ENCODE measurements around the gene SIGLEC1.

The SIGLEC1 gene

DNA sequence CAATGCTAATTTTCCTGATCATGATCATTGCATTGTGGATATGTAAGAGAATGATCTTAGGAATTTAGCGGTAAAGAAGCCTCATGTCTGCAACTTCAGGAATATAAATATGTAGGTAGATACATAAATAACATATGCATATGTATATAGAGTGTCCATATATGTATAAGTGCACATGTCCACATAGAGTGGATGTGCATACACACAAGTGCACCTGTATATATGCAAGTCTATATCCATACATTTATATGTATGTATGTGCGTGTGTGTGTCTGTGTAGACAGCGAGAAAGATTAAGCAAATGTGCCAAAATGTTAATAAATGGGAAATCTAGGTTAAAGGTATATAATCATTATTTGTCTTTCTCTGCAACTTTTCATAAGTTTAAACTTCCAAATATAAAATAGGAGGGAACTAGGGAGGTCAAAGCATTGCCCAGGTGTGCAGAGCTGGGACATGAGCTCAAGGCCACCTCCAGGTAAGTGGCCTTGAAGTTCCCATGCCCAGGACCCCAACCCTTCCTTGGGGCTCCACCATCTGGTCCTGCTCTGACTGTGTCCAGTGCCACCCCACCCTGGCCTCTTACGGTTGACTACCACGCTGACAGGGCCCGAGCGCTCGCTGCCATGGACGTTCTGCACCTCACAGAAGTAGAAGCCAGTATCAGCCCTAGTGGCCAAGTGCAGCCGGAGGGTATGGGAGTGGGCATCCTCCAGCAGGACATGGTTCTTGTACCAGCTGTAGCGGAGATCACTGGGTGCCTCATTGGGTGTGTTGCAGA lies 9.6 kb downstream of the SIGLEC1 start:
- DNase-seq (ENCODE audit: insufficient read length, low spot score), result no peak
- no peak for FAIRE-seq

DNA sequence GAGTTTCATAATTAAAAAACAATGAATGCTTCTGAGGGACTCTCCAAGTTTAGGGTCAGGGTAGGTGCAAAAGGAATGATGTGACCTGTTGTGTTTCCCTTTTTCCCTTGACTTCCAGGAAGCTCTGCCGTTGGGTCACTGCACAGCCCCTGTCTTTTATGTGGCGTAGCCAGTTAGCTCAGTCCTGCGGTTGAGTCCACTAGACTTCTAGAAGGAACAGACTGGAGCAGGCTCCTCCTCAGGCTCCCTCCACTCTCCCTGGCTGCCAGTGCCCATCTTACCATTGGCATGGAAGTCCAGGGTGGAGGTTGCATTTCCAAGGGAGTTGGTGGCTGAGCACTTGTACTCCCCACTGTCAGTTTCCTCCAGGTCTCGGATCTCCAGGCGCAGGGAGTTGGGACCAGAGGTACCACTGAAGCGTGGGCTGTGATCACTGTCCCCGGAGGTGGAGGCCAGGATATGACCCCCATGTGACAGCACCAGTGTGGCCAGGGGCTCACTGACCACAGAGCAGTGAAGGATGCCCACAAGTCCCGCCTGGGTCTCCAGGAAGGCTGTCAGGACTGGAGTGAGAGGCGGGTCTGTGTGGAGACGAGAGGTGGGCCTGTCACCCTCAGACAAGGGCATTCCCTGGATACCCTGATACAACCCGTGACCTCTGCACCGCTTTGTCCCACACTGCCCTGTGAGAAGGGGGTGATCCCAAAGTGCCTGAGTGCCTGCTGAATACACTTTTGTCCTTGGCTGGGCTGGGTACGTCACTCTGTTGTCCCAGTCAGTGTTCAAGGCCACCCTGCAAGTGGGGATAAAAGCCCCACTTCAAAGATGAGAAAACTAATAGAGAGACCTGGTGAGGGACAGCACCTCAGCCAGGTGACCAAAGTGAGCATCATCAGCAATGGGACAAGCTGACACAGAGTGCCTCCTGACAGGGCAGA lies 11.1 kb downstream of the SIGLEC1 start:
- FAIRE-seq (no peak), DNase-seq (ENCODE audit: insufficient read length, low spot score) (no peak)

DNA sequence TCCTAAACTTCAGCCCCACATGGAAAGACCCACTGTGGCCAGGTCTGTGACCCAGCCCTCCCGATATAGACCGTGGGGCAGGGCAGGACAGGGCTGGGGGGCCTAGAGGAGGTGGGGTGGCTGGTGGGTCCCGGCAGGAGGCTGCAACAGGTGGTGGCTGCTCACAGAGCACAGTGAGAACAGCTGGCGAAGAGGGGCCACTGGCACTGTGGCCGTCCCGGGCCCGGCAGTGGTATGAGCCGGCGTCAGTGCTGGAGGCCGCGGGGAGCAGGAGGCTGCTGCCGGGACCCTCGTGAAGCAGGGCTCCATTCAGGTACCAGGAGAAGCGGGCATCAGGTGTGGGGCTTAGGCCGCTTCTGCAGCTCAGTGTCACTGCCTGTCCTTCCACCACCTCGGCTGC lies 13.4 kb downstream of the SIGLEC1 start:
- DNase-seq (ENCODE audit: insufficient read length, low spot score), result no peak
- FAIRE-seq, result no peak

DNA sequence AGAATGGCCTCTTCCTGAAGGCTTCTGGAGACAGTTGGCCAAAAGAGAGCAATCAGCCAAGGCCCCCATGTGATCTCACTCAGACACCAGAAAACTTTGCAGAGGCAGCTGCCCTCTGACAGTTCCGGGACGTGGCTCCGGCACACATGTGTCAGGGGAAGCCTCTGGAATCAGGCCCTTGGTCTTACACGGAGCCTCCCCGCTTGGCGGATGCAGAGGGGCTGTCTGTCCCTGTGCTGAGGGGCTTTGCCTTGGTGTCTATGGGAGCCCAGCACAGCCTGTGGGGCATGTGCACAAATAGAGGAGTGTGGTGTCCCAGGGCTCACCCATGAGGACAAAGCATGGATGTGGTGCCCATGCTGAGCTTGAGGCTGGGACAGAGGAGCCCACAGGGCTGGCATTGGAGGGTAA lies 13.8 kb downstream of the SIGLEC1 start:
- FAIRE-seq (no peak), DNase-seq (ENCODE audit: insufficient read length, low spot score) (no peak)

DNA sequence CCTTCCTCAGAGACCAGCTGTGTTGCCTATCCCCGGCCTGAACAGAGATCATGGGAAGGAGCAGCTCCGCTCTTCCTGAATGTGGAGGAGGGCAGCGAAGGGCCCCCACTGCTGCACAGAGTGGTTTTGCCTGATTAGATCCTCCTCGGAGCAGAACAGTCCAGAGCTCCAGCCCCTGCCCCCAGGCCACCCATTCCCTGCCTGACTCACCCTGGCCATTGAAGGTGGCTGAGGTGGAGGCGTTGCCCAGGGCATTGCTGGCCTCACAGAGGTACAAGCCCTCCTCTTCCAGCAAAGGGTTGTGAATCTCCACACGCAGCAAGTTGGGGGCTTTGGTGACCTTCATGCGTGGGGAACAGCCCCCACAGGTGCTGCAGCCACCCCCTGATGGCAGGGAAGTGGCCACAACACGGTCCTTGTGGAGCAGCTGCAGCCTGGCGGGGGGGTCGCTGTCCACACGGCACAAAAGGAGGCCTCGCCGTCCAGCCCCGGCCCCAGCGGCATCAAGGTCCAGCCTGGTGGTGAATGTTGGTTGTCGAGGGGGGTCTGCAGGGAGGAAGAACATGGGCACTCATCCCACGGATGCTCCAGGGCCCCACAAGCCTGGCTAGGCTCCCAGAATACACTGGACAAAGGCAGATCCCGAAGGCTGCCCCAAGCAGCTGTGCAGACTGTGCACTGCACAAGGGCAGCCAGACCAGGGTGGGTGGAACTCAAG lies 14.7 kb downstream of the SIGLEC1 start:
- no peak for DNase-seq (ENCODE audit: insufficient read length, low spot score)
- FAIRE-seq, result no peak

DNA sequence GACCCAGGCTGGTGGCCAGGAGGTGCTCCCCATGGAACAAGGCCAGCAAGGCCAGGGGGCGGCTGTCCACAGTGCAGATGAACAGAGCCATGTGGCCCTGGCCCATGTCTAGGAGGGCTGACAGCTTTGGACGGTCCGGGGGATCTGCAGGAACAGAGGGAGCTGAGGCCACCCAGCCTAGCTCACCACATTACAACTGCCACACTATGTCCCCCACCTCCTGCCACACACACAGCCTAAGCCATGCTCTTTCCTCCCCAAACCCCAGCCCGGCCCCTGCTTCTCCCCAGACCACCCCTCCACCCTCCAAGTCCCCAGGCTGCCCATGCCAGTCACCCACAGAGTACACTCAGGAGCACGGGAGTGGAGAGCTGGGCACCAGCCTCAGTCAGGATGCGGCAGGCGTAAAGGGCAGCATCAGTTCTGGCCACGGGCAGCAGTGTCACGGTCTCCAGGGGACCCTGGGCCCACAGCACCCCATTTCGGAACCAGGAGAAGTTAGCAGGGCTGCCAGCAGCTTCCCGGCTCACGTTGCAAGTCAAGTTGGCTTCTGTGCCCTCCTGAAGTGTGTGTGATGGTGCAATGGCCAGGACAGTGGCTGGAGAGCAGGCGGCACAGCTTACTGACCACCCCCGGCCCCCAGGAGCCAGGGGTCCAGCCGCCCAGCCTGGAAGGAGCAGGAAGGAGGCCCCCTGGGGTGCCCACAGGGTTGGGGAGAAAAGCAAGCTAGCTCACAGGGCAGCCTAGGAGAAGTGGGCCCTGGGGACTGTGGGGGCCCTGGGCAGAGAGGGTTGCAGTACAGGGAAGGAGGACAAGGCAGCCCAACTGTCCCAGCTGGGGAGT lies 15.4 kb downstream of the SIGLEC1 start:
- FAIRE-seq, result no peak
- DNase-seq (ENCODE audit: insufficient read length, low spot score), result no peak

DNA sequence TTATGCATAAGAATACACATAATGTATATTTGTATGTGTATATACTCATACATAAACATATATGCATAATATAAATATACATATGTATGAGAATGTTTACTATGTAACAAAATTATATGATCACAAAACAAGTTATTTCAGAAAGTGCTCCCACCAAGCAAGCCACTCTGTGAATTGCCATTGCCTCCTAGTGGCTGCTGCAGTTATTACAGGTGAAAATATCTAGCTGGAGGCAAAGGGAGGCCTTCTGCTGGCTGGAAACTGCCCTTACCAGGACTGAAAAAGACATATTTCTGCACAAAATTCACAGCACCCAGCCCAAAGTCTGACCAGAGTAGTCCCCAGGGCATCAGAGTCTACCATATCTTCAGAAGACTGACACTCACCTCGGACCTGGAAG lies 16.2 kb downstream of the SIGLEC1 start:
- no peak for FAIRE-seq
- DNase-seq (ENCODE audit: insufficient read length, low spot score), result no peak

DNA sequence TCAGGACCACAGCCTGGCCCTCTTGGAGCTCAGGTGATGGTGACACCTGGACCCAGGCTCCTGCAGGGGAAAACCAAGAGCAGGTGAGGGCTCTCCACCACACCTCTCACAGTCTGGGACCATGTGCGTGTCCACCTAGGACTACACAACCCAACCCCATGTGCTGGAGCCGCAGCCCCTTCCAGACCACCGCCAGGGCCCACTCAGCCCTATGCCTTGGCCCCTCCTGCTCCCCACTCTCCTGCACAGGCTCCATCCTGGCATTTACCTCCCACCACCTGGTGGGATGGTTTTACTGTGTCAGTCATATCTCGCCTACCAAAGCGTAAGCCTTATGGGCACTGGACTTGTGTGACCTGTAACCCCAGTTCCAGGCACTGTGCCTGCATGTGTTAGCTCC lies 17.5 kb downstream of the SIGLEC1 start:
- DNase-seq (ENCODE audit: insufficient read length, low spot score) (no peak), FAIRE-seq (no peak)

DNA sequence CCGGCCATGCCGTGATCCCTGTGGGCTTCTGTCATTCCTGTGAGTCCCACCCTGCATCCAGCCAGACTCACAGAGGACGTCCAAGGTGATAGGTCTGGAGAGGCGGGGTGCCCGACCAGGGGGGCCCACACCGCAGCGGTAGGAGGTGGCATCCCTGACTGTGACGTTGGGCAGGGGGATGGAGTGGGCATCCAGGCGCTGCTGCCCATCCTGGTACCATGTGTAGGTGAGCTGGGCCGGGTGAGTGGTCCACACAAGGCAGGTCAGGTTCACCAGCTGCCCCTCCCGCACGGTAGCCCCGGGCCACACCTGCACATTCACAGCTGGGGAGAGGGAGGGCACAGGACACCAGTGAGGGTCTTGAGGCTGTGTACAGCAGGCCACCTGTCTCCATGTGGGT lies 19.0 kb downstream of the SIGLEC1 start:
- no peak for FAIRE-seq

DNA sequence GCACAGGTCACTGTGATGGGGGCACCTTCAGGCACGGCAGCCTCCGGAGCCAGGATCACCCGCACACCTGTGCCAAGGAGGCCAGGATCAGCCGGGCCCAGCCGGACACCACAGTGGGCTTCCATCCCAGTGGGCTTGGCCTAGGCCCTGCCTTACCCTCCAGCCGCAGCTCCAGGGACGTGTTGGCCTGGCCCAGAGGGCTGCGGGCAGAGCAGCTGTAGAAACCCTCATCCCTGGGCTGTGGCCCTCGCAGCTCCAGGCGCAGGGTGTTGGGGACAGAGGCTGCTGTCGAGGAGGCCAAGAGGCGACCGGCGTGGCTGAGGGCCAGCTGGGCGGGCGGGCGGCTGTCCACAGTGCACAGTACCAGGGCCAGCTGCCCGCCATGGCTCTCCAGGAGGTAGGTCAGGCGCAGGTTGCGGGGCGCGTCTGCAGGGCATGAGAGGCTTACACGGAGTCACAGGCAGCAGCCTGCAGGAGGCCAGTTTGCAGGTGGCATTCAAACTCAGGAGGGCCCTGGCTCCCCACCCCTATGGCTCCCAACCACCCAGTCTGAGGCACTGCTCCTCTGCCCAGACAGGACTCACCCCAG lies 19.6 kb downstream of the SIGLEC1 start:
- no peak for FAIRE-seq
- DNase-seq (ENCODE audit: insufficient read length, low spot score), result no peak

More for the DNA sequence above, 19.0 kb downstream of the SIGLEC1 start:
- DNase-seq (ENCODE audit: insufficient read length, low spot score), result no peak

DNA sequence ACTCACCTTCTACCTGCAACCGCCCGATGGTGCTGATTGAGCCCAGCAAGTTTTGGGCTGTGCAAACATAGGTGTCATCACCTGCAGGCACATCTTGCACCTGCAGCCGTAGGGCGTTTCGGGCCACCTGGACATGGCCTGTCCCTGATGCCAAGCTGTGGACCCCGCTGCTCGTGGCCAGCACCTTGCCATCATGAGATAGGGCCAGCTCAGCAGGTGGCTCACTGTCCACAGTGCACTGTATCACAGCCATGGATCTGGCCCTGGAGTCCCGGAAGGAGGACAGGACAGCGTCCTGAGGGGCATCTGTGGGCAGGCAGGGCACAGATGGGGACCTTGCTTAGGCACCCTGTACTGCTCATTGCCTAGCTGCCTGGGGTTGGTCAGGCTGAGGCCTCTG lies 20.5 kb downstream of the SIGLEC1 start:
- DNase-seq (ENCODE audit: insufficient read length, low spot score), result no peak
- no peak for FAIRE-seq

DNA sequence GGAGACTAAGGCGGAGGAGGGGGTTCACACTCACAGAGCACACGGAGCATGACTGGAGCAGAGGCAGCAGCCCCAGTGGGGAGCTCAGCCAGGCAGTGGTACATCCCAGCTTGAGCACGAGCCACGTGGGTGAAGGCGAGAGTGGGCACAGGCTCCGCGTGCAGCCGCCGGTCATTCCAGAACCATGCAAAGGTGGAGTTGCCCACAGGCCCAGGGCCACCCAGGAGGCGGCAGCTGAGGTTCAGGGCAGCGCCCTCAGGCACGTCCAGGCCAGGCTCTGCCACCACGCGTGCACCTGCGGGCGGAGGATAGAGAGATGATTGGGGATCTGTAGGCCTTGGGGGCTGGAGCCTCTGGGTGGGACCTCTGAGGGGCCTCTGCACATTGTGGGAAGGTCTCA lies 21.1 kb downstream of the SIGLEC1 start:
- no peak for DNase-seq (ENCODE audit: insufficient read length, low spot score)
- FAIRE-seq, result no peak

DNA sequence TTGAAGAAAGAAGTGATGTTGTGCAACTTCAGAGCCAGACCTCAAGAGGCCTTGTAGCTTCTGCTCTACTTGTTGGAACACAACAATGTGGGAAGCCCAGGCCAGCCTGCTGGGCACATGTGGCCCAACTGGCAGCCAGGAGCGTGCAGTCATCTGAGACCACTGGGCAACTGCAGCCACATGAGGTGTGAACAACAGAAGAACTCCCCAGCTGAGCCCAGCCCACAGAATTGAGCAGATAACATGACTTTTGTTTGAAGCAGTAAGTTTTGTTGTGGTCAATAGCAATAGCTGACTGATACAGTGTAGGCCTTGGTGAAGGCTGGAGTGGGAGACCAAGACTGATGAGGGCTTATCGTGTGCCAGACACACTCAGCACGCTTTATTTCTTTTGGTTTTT lies 22.0 kb downstream of the SIGLEC1 start:
- DNase-seq (ENCODE audit: insufficient read length, low spot score), result no peak
- FAIRE-seq, result no peak

DNA sequence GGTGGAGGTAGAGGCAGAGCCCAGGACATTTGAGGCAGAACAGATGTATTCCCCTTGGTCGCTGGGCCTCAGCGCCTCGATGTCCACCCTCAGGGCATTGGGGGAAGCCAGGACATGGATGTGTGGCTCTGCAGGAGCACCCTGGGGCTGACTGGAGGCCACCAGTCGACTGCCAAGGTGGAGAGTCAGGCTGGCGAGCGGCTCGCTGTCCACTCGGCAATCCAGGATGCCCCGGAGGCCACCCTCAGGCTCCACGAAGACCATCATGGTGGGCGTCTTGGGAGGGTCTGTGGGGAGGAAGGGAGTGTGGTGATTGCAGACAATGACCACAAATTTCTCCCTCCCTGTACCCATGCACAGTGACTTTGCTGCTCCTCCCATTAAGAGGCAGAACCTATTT lies 22.4 kb downstream of the SIGLEC1 start:
- FAIRE-seq (no peak), DNase-seq (ENCODE audit: insufficient read length, low spot score) (no peak)

DNA sequence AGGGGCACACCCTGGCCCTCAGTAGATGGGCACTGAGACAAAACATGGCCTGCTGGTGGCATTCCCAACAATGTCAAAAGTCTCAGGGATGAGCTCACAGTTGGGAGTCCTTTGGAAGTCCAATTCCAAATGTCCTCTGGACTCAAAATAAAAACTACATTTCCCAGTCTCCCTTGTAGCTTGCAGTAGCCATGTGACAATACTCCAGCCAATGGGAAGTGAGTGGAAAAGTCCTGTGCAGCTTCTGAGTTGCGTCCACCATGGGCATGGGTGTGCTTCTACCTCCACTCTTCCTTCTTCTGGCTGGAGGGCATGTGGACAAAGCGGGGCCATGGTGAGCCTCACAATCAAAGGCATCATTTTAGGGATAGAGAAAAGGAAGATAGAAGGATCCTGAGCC lies 24.7 kb downstream of the SIGLEC1 start:
- FAIRE-seq, result no peak
- no peak for DNase-seq (ENCODE audit: insufficient read length, low spot score)

DNA sequence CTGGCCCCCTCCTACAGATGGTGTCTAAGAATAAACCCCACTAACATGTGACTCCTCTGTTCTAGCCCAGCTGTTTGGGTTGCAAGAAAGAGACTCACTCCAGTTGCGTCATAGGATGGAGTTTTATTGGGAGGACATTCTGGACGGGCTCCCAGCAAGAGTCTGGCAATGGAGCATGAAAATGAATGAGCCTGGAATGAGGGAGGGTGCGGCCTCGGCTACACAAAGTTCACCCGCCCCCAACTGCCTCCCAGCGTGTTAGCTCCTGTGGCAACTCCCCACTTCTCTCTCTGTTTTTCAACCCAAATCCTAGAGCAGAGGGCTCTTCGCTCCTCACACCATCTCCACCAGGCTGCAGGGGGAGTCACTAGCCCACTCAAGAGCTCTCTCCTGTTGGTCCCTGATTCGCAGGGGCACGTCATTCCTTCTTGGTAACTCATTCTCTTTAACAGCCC lies 25.5 kb downstream of the SIGLEC1 start:
- FAIRE-seq, result no peak
- DNase-seq (ENCODE audit: insufficient read length, low spot score), result no peak

DNA sequence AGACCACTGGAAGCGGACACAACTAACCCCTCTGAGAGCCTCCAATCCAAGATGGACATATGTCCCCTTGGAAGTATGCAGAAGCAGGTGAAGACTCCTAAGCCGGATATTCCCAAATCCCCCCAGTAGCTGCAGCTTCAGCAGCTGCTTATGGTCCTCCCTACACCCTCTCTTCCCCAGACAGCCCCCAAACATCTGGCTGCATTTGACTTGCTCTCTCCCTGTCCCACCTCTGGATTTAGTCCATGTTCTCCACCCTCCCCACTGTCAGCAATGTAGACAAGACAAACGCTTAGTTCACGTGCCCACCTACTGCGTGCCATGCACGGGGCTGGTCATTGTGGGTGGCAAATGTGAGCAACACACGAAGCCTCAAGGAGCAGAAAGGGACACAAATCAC lies 26.0 kb downstream of the SIGLEC1 start:
- no peak for DNase-seq (ENCODE audit: insufficient read length, low spot score)

DNA sequence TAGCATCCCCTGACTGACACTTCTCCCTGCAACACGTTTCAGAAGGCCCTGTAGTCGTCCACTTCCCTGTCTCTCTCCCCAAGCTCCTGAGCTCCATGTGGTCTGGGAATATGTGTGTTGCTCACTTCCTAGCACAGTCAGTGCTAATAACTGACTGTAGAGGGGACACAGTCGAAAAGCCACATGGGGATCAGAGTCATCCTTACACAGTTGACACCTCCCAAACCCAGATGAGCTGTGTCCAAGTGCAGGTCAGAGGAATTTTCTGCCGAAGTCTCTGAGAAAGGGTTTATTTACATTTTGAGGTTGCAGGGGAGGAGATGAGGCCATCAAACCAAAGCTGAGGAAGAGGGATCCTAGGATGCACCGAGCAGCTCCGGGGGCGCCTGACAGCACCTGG lies 27.1 kb downstream of the SIGLEC1 start:
- FAIRE-seq (no peak), DNase-seq (ENCODE audit: insufficient read length, low spot score) (no peak)

More for the DNA sequence above, 26.0 kb downstream of the SIGLEC1 start:
- FAIRE-seq, result no peak

DNA sequence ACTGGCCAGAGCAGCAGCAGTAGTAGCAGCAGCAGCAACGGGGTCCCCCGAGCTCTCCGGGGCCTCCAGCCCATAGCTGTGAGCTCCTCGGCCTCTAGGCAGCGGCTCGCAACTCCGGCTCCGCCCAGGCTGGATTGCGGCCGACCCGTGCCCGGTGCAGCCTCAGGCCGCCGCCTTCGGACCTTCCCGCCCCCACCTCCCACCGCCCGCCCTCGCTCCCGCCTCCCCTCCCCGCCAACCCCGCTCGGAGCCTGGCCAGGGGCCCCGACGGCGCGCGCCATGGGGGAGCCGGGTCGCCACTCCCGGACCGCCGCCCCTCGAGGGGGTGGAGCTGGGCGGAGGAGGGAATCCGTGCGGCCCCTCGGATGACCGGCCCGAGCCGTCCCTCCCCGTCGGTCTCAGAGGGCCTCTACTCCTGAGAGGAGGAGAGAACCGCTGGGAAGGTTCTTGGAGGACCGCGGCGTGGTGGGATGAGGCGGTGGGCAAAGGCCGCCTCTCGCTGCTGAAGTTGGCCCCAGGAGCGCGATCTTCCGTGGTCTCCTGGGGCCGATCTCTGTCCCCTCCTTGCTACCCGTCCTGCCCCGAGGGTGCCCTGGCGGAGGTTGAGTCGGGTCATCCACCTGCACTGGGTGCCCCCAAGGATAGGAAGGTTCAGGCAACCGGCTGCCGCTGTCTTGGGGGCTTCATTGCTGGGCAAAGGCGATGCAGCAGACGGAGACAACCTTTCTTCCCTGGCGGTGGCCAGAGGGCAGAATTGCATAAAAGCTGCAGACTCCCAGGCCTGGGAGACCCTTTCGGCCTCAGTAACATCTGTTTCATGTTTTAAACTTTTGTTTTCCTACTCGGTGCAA lies 30.2 kb downstream of the SIGLEC1 start, which contains the start of gene ADAM33:
Gene ADAM33, minus strand, starts transcription at position 80 of the 851 bp plus-strand sequence. Its CDS starts 6 bp downstream, at position 74.
- DNase-seq (ENCODE audit: insufficient read length, low spot score), result no peak
- no peak for FAIRE-seq

All from GM19239 (cell line).